Raji (cell line): ENCODE data around the gene SELPLG.

Experiments used
- POLR2A ChIP-seq: IDR thresholded peaks from 2 replicates; pipeline ENCODE4 v1.6.1; 2011; ENCODE audit warnings: low read depth, low read length, control low read depth; ENCODE audit not compliant: insufficient read depth

Gene SELPLG

DNA sequence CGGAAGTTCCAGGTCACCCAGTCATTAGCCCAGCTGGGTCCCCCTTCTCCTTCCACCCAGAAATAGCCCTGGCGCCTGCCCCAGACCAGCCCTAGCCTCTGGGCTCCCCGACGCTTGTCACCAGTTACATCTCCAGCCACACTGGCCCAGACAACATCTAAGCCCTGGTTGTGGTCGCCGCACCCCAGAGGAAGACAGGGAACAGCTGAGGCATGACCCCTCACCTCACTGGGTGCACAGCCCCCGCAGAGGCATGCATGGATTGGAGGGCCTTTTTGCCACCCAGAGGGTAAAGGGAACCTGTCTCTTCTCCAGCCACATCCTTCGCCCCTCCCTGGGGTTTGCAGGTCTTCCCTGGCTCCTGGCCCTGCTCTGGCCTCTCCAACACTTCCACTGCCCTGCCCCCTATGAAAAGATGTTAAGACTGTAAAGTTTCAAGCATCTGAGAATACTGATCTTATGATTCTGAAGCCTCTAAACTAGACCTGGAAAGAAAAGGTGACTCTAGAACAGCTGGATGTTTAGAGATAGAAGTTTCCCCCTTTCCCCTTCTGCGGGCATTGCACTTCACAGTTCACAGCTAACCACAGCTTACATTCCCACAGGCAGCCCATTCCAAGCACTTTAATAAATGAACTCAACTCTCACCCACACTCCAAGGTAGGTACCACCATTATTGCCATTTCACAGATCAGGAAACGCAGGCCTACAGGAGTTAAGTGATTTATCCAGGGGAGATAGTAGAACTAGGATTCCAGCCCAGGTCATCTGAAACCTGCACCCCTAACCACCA is 50.5 kb downstream of the SELPLG start:
- TF ChIP-seq POLR2A: no peak

DNA sequence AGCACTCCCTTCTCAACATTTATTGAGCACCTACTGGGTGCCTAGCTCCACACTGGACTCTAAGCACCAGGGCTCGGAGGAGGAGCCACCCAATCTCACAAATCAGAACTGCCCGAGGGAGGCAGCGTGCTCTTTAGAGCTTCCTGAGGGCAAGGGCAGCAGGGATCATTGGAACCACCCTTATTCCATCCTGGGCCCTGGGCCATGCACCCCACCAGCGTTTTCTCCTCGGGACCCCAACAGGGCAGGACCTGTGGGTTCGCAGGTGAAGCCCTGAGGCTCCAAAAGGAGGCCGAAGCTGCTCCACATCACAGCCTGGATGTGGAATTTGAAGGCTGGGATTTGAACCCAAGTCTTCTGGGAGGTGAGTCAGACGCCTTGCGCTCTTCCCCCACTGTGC is 51.2 kb downstream of the SELPLG start:
- TF ChIP-seq POLR2A: no peak

DNA sequence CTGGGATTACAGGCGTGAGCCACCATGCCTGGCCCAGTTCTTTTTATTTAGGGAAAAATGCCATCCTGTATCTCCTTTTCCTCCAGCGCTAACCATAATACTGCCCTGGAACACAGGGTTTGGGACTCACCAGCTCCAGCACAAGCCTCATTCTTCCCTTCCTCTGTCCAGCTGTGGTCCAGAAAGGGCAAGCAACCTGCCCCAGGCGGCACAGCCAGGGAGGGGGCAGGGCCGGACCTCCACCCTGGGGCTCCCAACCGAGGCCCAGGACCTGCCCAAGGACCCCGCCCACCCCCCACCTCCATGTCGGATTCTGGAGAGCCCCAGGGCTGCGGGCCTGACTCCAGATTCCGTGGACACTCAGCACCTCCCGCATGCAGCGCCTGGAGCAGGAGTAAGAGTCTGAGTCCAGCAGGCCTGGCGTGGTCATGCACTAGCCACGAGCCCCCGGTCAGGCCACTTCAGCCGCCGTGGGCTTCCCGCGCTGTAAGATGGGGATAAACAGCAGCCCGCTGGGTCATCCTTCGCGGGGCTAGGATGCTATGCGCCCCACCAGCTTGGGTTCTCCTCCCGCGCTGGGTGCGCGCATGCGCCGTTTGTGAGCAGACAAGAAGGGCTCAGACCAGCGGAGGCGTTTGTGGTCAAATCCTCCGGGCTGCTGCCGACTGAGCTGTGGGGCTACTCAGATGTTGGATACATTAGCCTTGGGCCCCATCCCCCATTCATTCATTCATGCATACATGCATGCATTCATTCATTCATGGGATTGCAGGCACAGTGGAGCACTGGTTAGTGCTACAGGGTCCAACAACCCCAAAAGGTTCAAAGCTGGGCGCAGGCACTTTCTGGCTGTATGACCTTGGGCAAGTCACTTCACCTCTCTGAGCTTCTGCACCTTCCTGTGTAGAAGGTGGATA is 52.1 kb downstream of the SELPLG start:
- TF ChIP-seq POLR2A: no peak

DNA sequence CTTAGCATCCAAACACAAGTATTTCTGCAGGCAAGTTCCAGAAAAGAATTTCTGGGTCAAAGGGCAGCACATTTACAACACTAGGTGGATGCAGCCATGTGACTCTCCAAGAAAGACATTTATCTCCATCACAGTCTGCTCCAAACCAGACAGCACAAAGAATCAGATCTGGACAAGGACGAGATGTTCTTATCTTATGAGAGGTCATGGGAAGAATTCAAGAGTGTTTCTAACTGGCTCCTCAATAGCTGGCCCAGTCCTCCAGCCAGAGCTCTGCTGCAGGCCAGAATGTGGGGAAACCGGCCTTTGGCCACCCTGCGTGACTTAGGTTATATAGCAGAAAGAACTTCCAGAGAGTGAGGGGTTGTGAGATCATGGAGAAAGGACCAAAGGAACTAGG is 53.2 kb downstream of the SELPLG start:
- no peak for TF ChIP-seq POLR2A

DNA sequence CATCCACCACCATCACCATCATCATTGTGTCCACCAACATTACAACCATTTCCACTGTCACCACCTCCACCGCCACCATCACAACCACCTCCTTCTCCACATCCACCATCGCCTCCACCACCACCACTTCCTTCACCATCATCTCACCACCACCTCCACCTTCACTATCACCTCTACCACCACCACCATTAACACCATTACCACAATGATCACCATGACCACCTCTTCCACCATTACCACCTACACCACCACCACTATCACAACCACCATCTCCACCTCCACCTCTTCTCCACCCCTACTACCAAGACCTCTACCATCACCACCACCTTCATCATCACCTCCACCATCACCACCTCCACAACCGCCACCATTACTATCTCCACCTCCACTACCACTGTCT is 54.9 kb downstream of the SELPLG start:
- no peak for TF ChIP-seq POLR2A

DNA sequence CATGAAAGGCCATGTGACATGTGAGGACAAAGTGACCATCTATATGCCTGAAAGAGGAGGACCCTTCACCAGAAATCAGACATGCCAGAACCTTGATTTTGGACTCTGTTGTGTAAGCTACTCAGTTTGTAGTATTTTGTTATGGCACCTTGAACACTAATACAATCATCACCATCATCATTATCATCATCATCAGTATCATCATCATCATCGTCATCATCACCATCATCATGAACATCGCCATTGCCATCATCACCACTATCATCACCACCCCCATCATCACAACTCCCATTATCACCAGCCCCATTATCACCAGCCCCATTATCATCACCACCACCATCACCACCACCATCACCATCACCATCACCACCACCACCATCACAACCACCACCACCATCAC is 55.4 kb downstream of the SELPLG start:
- TF ChIP-seq POLR2A: no peak

DNA sequence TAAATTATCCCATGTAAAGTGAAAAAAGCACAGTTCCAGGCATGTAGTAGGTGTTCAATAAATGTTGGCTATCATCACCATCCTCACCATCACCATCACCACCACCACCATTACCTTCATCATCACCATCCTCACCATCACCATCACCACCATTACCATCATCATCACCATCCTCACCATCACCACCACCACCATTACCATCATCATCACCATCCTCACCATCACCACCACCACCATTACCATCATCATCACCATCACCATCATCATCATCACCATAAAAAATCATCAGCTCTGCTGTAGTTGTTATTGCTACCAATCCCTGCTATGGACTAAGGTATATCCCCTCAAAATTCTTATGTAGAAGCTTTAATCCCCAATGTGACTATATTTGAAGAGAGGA is 56.2 kb downstream of the SELPLG start:
- TF ChIP-seq POLR2A: no peak

DNA sequence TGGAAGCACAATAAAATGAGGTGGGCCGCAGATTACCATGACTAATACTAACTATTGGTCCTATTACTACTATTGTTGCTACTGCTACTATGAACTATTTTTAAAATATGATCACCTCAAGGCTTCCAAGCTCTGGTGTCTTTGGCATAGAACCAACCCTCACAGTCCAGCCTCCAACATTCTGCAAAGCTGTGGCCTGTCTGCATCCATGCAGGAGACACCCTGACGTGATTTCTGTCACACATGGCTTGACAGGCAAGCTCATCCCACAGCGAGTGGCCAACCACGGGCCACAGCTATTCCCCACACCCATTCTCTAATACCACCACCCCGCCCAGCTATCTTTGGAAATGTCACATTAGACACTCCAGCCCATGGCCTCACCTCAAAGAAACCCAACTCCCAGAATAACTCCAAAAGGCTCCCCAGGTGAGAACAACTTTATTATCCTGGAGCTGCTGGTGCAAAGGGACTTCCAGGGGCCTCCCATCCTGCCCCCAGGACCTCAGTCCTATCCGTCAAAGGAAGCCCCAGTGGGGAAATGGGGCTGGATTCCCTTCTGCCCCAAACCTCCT is 56.9 kb downstream of the SELPLG start:
- no peak for TF ChIP-seq POLR2A

DNA sequence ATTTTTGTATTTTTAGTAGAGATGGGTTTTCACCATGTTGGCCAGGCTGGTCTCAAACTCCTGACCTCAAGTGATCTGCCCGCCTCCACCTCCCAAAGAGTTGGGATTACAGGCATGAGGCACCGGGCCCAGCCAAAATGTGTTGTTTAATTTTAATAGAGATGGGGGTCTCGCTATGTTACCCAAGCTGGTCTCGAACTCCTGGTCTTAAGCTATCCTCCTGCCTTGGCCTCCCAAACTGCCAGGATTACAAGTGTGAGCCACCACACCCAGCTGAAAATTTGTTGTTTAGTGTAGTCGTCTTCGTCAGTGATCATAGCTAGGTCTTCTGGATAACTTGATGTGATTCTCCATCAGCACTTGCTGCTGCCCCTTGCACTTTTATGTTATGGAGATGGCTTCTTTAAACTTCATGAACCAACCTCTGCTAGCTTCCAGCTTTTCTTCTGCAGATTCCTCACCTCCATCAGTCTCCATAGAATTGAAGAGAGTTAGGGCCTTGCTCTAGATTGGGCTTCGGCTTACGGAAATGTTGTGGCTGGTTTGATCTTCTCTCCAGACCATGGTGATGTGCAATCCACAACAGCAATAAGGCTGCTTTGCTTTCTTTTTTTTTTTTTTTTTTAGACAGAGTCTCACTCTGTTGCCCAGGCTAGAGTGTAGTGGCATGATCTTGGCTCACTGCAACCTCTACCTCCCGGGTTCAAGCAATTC is 58.3 kb downstream of the SELPLG start:
- no peak for TF ChIP-seq POLR2A

DNA sequence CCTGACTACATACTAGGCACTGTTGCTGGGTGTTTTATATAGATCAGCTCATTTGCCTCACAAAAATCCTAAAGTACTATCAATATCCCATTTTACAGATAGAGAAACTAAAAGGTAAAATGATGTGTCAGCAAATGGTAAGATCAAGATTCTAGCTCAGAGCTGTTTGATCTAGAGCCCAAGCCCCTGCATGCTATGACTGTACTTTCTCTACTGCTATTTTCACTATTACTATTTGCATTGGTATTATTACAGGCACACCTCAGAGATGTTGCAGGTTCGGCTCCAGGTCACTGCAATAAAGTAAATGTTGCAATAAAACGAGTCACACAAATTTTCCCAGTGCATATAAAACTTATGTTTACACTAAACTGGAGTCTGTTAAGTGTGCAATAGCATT is 60.4 kb downstream of the SELPLG start:
- TF ChIP-seq POLR2A: no peak

DNA sequence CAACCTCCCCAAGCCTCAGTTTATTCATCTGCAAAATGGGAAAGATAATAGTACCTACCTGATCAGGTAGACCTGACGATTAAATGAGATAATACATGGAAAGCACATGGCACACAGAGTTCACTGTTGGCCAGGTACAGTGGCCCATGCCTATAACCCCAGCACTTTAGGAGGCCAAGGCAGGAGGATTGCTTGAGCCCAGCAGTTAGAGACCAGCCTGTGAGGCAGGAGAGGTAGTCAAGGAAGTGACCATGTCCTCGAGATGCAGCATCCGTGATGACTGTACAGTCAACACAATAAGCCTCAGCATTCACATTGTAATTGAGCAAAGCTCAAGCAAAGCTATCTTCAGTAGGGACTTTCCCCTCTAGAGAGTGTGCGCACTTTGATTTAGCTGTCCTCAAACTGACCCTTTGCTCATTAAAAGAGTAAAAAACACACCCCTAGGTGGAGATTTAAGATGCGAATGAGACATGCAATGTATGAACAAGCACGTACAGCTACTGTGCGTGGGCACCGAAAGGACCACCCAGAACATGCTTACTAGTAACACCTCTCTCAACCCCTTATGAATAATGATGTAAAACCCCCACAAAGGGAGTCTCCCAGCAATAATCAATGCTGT is 61.4 kb downstream of the SELPLG start:
- TF ChIP-seq POLR2A: no peak
